Measurements from ENCODE around the gene ABCA2. TPM values are rescaled to one million over a fixed set of nuclear protein-coding genes. Genes with fewer than 3 reads are reported as not detected.
A peak's percentile ranks its signal among the peaks of the same experiment; 100 is the strongest.

ABCA2 gene
- total RNA-seq, 3 donors from 2014 or later, result 17.0 to 30.6 (median 18.9) TPM

DNA sequence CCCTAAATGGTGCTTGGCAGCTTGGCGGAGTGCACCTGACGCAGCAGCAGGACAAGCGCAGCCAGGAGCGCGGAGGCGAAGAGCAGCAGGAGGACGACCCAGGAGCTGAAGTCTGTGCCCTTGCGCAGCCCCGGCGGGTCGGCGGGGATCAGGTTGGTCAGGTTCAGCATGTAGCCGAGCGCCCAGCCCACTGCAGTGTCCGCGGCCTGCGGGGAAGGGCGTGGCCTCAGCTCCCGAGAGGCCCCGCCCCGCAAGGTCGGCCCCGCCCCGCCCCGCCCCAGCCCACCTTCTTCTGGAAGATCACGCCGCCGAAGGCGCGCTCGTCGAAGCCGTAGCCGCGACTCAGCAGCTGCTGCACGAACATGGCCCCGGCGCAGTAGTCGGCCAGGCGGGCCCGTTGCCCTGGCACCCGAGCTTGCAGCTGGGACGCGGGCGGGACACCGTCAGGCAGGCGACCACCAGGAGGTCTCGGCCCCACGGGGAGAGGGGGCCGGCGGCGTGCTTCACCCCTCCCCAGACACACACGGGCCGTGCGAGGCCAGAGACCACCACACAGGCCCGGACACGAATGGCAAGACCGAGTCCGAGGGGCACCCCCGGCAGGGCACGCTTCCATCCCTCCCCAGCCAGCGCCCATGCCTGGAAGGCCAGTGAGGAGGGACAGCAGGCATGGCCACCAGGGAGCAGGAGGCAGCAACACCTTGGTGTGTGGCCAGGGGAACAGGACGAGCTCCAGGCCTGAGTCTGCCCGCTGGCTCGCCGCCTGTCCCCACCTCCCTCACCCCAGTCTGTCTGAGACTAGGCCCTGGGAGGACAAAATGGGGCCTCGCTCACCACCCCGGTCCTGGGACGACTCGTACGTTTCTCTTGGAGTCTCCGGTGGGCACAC, 20.9 kb upstream of the ABCA2 start:
- peaks cover 12 to 14% of the 10 kb centered on the region in 2 donors for H3K4me1 ChIP-seq
- peak overlapping the region in 2 of 3 donors; percentile 9 to 31 for H3K4me3 ChIP-seq
- H3K27ac ChIP-seq, result no peak overlapping the region
- TF ChIP-seq POLR2A (IDR thresholded peaks at IDR 0.05), result no peak
- TF ChIP-seq POLR2AphosphoS5 (IDR thresholded peaks at IDR 0.05), result no peak
- no peaks in the 10 kb centered on the region for H3K9me3 ChIP-seq
- intact Hi-C loops (cut with DNase I; ENCODE audit: low total_unique reads), result no loop called here
- H3K27me3 ChIP-seq, result peaks cover 5 to 24% of the 10 kb centered on the region in 2 donors
- H3K36me3 ChIP-seq, result no peaks in the 10 kb centered on the region
- DNase-seq (ENCODE audit: low spot score in 2 of 2), result no peak

GRCh38 chr9:137046088-137046787, 18.2 kb upstream of the ABCA2 start, which contains the start of gene NPDC1:
Gene NPDC1 (minus strand): TSS chr9:137046177. CDS start chr9:137045989, 188 bp downstream.
- intact Hi-C loops (cut with DNase I; ENCODE audit: low total_unique reads), result no loop called here
- peak within 1 kb of the TSS in 1 of 2 donors; percentile 49 for H3K27ac ChIP-seq
- DNase-seq (ENCODE audit: low spot score in 2 of 2), result peak in 1 of 2 donors; percentile 83
- no peaks in the 10 kb centered on the region for H3K36me3 ChIP-seq
- TF ChIP-seq, protein P1, sequence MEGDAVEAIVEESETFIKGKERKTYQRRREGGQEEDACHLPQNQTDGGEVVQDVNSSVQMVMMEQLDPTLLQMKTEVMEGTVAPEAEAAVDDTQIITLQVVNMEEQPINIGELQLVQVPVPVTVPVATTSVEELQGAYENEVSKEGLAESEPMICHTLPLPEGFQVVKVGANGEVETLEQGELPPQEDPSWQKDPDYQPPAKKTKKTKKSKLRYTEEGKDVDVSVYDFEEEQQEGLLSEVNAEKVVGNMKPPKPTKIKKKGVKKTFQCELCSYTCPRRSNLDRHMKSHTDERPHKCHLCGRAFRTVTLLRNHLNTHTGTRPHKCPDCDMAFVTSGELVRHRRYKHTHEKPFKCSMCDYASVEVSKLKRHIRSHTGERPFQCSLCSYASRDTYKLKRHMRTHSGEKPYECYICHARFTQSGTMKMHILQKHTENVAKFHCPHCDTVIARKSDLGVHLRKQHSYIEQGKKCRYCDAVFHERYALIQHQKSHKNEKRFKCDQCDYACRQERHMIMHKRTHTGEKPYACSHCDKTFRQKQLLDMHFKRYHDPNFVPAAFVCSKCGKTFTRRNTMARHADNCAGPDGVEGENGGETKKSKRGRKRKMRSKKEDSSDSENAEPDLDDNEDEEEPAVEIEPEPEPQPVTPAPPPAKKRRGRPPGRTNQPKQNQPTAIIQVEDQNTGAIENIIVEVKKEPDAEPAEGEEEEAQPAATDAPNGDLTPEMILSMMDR (IDR thresholded peaks at IDR 0.05), result peak; percentile 84 to 93 (median 84)
- TF ChIP-seq POLR2A (IDR thresholded peaks at IDR 0.05), result no peak
- H3K27me3 ChIP-seq, result peaks cover 5 to 24% of the 10 kb centered on the region in 2 donors
- peaks cover 10 to 12% of the 10 kb centered on the region in 2 donors for H3K4me1 ChIP-seq
- H3K4me3 ChIP-seq, result peak within 1 kb of the TSS; percentile 60 to 91 (median 64)
- no peaks in the 10 kb centered on the region for H3K9me3 ChIP-seq

- H3K27ac ChIP-seq, result peak overlapping the region in 1 of 2 donors; percentile 49
- H3K9me3 ChIP-seq, result no peaks in the 10 kb centered on the region
- no peak for DNase-seq (ENCODE audit: low spot score in 2 of 2)
- H3K27me3 ChIP-seq, result peaks cover 5 to 24% of the 10 kb centered on the region in 2 donors
- TF ChIP-seq, protein P1 (IDR thresholded peaks at IDR 0.05), result no peak
- no peak for TF ChIP-seq POLR2A (IDR thresholded peaks at IDR 0.05)
- no peak for TF ChIP-seq POLR2AphosphoS5 (IDR thresholded peaks at IDR 0.05)
- intact Hi-C loops (cut with DNase I; ENCODE audit: low total_unique reads), result no loop called here
- peaks cover 10 to 12% of the 10 kb centered on the region in 2 donors for H3K4me1 ChIP-seq
- no peaks in the 10 kb centered on the region for H3K36me3 ChIP-seq
- H3K4me3 ChIP-seq, result peak overlapping the region; percentile 60 to 91 (median 64)
Measured at GRCh38 chr9:137045294-137046087, 17.5 kb upstream of the ABCA2 start.

DNA sequence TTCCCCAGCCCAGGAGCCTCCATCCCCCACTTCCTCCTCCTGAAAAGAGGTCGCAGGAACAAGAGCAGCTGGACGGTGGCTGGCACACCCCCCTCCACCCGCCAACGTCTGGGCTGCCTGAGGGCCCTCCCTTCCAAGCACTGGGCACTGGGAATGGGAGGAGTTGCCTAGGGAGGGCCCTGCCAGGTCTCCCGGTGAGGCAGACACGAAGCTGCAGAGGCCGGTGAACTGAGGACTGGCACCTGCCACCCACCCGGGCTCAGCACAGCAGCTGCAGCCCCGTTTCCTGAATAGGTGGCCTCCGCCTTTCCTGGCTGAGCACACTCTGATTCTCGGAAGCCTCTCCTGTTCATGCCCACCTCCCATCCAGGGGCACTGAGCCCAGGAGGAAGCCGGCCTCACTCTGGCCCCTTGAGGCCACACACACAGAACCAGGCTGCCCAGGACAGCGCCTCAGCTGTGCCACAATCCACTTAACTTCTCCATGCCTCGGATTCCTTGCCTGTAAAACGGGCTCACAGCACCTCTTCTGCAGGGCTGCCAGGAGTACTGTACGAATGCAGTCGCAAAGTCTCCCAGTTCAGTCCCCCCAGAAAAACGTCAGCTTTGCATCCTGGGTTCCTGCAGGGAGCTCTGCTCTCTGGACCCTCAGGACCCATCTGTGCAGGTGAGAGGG, 16.6 kb upstream of the ABCA2 start:
- Histone ChIP-seq H3K27me3 (peaks cover 5 to 23% of the 10 kb centered on the region in 2 donors), H3K4me3 (peak overlapping the region; percentile 60 to 91 (median 64)), H3K27ac (peak overlapping the region in 1 of 2 donors; percentile 66), H3K9me3 (no peaks in the 10 kb centered on the region), H3K4me1 (peaks cover 10 to 12% of the 10 kb centered on the region in 2 donors), H3K36me3 (no peaks in the 10 kb centered on the region)
- TF ChIP-seq, protein P1 (IDR thresholded peaks at IDR 0.05), result no peak
- TF ChIP-seq POLR2AphosphoS5 (IDR thresholded peaks at IDR 0.05), result peak in 1 of 3 donors; percentile 31
- intact Hi-C loops (cut with DNase I; ENCODE audit: low total_unique reads), result no loop called here
- no peak for DNase-seq (ENCODE audit: low spot score in 2 of 2)

Data from breast epithelium (tissue), 4 donors.